NAMALWA (cell line): ENCODE measurements around the gene FAR2.

ENCODE experiments used
- DNase-seq: peaks from one replicate; pipeline ENCODE4 v3.0.0-alpha.2; 2015; ENCODE audit warnings: low spot score

FAR2 gene

GRCh38 chr12:29204521-29204920 is 55.4 kb downstream of the FAR2 start:
- no peak for DNase-seq

DNA sequence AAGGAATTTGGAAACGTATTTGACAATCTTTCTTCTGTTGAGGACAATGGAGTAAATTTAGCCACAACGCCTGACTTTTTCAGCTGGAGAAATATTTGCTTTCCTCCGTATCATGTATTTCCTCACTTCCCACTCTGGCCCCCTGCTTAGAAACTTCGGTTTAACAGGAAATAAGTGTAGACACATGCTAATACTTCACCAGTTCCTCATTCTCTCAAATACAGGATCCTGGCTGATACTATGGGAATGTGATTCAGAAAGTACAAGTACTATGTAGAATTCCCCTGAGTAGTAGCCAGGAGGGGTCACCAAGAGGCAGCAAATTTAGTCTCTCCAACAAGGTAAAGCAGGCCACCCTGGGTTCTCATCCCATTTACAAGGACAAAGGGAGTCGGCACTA is 58.0 kb downstream of the FAR2 start:
- DNase-seq, result no peak

DNA sequence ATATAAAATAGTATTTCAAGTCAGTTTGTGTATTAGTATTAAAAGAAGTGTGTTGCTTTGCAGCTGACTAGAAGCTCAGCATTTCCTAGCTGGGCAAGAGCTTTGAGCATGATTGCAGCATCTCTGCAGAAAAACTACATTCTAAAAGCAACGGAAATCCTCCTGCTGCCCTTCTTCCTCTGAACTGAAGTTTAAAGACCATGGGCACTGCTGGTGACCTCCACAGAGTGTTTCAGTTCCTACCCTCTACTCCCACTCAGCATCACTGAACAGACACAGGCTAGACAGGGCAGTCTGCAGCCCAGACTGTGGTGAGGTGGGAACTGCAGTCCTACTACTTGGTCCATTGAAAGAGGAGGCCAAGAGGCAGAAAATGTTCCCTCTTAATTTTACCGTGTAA is 59.0 kb downstream of the FAR2 start:
- no peak for DNase-seq

DNA sequence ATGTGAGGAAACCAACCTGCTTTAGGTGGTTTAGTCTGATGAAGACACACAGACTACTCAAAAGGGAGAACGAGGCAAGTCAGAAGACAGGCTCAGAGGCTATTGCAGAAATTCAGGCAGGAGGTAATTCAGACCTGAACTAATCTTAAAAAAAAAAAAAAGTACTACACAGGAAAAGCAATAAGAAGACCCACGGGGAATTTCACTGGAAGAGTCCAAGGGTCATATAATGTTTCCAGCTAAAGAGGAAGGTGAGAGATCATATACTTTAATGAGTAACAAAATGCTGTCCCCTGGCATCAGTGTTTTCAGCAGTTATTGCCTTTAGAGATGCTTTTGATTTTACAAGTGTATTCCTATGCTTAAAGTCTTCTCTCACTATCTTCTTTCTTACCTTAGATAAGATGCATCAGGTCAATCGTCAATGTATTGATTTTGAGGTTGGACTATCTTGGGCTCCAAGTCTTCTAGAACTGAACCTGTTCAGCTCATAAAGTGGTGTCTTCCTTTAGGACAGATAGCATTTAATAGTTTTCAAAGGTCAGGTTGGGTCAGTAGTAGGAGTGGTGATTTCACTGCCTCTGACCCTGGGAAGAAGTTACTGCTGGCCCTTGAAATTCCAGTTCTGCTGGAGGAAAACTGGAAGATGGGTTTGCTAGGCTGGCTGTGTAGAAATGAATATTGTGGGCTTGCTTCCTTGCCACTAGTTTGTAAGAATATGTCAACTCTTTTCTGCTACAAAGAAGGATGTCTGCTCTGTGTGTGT is 60.0 kb downstream of the FAR2 start:
- no peak for DNase-seq

DNA sequence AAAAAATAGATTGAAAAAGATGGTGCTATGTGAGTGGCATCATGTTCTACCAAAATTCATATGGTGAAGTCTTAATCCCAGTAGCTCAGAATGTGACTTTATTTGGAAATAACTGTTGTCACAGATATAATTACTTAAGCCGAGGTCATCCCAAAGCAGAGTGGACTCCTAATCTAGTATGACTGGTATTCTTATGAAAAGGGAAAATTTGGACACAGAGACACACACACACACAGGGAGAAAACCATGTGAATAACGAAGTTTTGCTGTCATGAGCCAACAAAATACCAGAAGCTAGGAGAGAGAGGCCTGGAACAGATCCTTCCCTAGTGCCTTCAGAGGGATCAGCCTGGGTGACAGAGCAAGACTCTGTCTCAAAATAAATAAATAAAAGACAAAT is 62.6 kb downstream of the FAR2 start:
- DNase-seq, result no peak

DNA sequence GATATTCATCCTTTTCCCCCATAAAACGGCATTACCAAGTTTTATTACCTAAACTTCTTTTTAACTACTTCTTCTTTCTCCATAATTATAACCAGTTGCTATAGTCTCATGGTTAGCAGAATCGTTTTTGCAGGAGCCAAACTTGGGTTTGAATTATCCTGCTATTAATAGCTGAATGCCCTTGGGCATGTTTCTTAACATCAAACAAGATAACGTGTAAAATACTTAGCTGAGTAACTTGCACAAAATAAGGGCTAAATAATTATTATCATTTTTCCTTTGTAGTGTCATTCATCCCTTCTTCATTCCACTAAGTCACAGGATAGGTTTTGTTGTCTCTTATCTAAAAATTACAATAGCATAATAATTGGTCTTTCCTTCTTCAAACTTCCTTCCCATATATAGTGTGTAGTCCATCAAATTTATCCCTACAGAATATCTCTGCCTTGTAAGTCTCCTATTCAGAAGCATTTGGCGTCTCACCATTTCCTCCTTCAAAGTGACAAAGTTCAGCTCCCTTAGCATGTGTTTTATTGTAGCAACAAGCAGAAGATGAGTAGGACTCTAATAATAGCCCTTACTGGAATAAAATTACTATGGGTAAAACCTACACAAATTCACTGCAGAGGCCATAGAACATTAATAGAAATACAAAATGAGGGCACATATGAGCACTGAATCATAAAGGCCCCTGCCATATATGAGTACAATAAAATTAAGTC is 63.8 kb downstream of the FAR2 start:
- no peak for DNase-seq

GRCh38 chr12:29216266-29216665 is 67.2 kb downstream of the FAR2 start:
- DNase-seq, result no peak

GRCh38 chr12:29216797-29217575 is 67.9 kb downstream of the FAR2 start:
- no peak for DNase-seq

GRCh38 chr12:29220632-29221336 is 71.7 kb downstream of the FAR2 start:
- no peak for DNase-seq

DNA sequence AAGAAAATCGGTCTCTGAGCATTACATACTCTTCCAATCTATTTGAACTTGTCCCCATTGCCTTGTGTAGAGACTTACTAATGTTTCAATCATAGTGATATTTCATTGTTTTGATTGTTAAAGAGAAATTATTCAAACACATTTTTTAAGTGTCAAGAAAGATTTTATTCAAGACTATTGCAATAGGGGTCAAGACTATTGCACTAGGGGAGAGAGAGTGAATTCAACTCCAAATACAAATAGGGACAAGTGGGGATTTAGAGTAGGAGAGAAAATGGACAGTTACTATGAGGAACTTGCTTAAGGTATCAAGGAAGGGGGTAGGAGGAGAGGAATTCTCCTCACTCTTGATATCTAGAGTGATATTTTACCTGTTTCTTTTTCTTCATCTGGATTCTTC is 73.1 kb downstream of the FAR2 start:
- DNase-seq, result no peak

DNA sequence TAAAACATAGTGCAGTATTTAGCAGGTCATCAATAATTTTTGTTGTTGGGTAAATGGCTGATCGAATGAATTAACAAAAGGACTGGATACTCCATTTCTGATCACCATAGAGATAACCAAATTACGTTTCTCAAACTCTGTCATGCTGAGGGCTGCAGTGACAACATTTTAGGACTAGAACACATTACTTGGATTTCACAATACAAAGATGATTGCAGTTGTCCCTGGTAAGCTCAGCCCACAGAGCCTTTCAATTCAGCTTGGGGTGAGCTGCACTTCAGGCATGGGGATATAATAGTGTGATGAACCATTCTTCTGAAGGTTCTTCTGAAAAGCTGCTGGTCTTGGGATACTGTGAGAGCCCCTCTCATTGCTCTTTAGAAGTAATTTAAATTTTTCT is 74.3 kb downstream of the FAR2 start:
- DNase-seq, result no peak

DNA sequence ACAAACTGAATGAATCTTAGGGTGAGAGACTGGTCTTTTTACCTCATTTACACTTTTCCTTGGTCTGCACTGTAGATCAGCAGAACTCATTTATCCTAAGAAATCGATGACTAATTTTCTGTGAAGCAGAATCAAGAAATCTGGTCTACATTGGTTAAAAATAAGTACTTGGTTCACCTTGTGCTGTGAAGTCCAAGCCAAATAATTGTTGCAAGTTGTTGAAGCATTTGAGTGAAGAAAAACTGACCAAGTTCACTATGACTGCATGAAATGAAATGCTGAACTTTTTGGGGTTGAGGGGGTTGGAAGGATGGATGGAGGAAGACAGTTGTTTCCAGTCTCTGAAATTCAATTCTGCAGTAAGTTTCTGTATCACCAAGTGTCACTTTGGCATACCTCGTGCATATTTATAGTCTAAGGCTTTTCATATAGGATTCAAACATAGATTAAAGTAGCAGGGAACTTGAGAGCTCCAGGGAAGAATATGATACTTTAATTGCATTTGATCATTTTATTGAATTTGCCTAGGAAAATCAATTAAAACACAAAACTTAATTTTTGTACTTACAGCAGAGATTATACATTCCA is 75.0 kb downstream of the FAR2 start:
- no peak for DNase-seq

DNA sequence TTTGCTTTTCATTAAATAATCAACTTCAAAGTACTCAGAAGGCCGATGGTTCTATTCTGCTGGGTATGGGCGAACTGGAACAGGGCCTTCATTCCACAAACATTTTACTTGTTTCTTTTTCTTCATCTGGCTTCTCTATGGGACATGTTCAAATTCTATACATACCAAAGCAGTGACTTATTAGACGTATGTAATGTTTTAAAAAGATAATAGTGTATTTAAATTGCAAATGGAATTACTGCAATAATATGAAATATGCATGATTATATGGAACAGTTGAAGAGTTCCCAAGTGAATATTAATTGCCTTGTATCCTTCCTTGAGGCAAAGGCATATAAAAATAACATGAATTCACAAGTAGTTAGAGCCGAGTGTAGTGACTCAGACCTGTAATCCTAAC is 75.5 kb downstream of the FAR2 start:
- DNase-seq, result no peak

DNA sequence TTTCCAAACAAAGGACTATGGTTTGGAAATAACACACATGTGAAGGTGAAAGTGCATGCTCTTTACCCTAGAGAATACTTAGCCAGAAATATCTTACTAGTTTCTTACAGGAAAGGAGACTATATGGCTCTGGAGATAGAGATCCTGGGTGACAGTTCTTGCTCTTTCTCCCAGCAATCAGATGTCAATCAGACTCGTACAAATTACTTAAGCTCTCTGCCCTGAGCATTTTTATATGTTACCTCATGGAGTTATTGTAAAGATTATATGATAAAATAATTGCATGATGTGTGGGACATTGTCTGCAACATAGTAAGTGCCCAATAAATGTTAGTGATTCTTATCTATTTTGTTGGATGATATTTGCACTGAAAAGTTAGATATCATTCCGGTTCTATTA is 76.8 kb downstream of the FAR2 start:
- DNase-seq, result no peak

- DNase-seq, result no peak
Observed at GRCh38 chr12:29226616-29227015, 77.5 kb downstream of the FAR2 start.

DNA sequence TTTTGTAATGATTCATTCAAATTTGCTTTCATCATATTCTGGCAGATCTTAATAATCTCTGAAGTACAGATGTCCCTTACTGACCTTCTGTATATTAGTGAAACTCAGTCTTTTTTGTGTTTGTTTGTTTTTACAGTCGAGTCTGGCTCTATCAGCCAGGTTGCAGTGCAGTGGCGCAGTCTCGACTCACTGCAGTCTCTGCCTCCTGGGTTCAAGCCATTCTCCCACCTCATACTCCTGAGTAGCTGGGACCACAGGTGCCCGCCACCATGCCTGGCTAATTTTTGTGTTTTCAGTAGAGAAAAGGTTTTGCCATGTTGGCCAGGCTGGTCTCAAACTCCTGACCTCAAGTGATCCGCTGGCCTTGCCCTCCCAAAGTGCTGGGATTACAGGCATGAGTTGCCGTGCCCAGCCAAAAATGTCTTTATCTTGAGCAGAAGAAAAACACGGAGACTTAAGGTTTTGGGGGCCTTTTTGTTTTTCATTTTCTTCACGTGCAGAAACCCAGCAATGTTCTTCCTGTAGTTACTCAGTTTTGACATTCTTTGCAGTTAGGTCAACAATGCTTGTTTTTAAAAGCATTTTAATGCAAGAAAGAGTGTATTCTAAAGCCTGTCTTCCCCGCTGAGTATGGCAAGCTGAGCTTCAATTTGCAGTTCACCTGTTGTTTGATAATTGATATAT is 79.5 kb downstream of the FAR2 start:
- DNase-seq, result no peak

DNA sequence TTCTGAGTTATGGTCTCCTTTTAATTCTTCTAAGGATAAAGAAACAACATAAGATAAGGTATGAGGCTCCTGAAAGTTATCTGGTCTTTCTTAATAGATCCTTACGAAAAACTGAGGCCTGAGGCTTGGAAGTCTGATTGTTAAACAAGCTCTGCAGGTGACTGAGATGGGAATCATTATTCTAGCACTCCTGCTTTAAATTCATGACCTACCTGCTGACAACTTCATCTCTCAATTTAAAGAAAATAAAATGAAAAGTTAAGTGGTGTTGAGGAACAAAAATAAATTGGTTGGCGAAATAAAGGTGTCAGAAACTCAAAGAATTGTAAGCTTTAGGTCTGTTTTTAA is 80.1 kb downstream of the FAR2 start:
- DNase-seq, result no peak

- no peak for DNase-seq
Observed at GRCh38 chr12:29229937-29230336, 80.9 kb downstream of the FAR2 start.

- DNase-seq, result no peak
Observed at GRCh38 chr12:29230800-29231560, 81.9 kb downstream of the FAR2 start.

DNA sequence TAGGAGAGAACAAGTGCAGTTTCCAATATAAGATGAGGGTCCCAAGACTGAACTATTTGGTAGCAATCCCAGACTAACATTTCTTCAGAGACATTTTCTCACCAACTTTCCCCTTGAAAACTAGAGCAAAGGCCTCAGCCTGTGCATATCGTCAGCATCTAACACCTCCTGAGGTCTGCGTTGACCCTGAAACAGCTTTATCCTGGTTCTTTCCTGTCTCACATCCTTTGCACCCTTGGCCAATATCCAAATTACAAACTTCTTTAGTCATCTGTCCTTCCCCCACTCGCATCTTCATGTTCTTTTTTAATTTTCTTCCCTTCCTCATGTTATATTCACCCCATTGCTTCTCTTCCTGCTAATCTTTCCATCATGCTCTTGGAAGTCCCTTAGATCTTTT is 83.0 kb downstream of the FAR2 start:
- DNase-seq, result no peak

DNA sequence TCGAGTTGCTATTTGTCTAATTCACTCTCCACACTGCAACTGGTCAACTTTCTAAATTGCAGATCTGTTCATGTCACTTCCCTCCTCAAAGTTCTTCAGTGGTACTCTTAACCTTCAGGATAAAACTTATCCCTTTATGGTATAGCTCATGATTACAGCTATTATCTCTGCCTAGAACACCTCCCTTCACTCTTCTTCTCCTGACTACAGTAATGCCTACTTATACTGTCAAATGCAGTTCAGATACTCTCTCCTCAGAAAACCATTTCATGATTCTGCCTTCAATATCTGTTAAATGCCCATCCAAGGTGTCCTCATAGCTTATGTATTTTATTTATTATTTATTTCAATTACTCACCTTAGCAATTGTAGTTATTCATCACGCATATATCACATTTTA is 85.5 kb downstream of the FAR2 start:
- DNase-seq, result no peak
